ENCODE results near the gene SUMO4. TPM values are rescaled to one million over a fixed set of nuclear protein-coding genes. Genes with fewer than 3 reads are reported as not detected.
"Not testable (repeated sequence)": the region's sequence is repeated elsewhere in the genome, so short reads cannot be mapped to it uniquely, and the experiment has no call there.

SUMO4 gene
- total RNA-seq, 6 donors from 2014 or later, result 1.9 to 8.4 (median 3.5) TPM

DNA sequence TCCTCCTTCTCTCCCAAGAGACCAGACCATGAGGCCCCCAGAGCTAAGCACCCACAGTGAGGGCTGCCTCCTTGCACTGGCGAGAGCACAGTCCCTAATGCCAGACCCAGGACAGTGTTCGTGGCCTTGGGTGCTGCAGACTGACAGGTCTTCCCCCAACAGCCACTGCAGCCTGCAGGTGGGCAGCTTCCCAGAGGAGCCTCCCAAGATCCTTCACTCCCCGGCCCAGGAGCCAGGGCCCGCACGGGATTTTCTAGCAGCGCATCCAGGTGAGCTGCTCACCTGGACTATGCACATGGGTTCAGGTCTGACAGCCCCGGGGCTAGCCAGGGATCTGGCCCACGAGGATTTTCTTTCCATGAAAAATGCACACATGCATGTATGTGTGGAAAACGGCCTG is 41.7 kb downstream of the SUMO4 start:
- no peak for TF ChIP-seq POLR2A (IDR thresholded peaks at IDR 0.05)
- TF ChIP-seq, protein P1, sequence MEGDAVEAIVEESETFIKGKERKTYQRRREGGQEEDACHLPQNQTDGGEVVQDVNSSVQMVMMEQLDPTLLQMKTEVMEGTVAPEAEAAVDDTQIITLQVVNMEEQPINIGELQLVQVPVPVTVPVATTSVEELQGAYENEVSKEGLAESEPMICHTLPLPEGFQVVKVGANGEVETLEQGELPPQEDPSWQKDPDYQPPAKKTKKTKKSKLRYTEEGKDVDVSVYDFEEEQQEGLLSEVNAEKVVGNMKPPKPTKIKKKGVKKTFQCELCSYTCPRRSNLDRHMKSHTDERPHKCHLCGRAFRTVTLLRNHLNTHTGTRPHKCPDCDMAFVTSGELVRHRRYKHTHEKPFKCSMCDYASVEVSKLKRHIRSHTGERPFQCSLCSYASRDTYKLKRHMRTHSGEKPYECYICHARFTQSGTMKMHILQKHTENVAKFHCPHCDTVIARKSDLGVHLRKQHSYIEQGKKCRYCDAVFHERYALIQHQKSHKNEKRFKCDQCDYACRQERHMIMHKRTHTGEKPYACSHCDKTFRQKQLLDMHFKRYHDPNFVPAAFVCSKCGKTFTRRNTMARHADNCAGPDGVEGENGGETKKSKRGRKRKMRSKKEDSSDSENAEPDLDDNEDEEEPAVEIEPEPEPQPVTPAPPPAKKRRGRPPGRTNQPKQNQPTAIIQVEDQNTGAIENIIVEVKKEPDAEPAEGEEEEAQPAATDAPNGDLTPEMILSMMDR (IDR thresholded peaks at IDR 0.05), result no peak
- TF ChIP-seq POLR2AphosphoS5 (IDR thresholded peaks at IDR 0.05), result no peak
- TF ChIP-seq EP300 (IDR thresholded peaks at IDR 0.05), result no peak
- Histone ChIP-seq H3K4me1 (no peaks in the 10 kb centered on the region), H3K27ac (no peak overlapping the region), H3K4me3 (no peak overlapping the region), H3K36me3 (no peaks in the 10 kb centered on the region), H3K9me3 (no peaks in the 10 kb centered on the region), H3K27me3 (no peaks in the 10 kb centered on the region)
- WGBS, 2 donors, result 85 to 89% methylated on average over 3 to 8 of the region's 9 CpGs
- ATAC-seq (ENCODE audit: low FRiP score in 2 of 2) (no peak), DNase-seq (no peak)

DNA sequence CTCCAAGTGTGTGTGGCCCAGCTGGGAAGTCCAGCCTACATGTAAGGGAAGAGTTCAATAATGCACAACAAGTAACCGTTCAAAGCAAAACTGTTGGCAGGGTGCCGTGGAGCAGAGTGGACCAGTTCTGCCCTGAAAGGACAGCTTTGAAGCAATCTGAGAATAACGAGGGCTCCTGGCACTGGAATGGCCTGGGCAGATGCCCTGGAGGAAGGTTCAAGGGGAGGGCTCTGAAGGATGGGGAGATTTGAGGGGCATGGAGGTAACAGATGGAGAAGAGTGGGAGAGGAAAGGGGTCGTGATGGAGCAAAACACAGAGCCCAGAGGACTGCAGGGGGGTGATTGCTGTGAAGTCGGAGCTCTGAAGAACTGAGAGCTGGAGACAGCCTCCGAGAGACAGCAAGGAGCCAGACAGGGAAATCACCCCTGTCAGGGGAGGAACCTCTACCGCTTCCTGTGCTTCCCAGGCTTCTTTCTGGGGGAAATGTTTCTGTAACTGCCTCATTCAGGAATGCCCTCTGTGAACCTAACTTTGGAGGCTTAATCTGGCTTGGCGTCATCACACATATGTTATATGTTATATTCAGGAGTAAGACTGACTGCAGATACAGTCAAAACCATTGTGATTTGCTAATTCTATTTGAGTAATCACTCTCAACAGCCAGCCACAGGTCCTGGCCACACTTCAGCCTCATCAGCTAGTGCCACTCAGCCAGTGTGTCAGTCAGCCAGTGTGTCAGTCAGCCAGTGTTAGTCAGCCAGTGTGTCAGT is 43.5 kb downstream of the SUMO4 start:
- Histone ChIP-seq H3K4me3 (no peak overlapping the region), H3K27ac (no peak overlapping the region), H3K9me3 (no peaks in the 10 kb centered on the region), H3K4me1 (no peaks in the 10 kb centered on the region), H3K27me3 (no peaks in the 10 kb centered on the region), H3K36me3 (no peaks in the 10 kb centered on the region)
- ATAC-seq (ENCODE audit: low FRiP score in 2 of 2) (no peak), DNase-seq (no peak)
- WGBS, 2 donors, result 63 to 66% methylated on average over 8 of the region's 8 CpGs
- TF ChIP-seq EP300 (IDR thresholded peaks at IDR 0.05), result no peak
- TF ChIP-seq, protein P1 (IDR thresholded peaks at IDR 0.05), result no peak
- TF ChIP-seq POLR2AphosphoS5 (IDR thresholded peaks at IDR 0.05), result no peak
- TF ChIP-seq POLR2A (IDR thresholded peaks at IDR 0.05), result no peak

DNA sequence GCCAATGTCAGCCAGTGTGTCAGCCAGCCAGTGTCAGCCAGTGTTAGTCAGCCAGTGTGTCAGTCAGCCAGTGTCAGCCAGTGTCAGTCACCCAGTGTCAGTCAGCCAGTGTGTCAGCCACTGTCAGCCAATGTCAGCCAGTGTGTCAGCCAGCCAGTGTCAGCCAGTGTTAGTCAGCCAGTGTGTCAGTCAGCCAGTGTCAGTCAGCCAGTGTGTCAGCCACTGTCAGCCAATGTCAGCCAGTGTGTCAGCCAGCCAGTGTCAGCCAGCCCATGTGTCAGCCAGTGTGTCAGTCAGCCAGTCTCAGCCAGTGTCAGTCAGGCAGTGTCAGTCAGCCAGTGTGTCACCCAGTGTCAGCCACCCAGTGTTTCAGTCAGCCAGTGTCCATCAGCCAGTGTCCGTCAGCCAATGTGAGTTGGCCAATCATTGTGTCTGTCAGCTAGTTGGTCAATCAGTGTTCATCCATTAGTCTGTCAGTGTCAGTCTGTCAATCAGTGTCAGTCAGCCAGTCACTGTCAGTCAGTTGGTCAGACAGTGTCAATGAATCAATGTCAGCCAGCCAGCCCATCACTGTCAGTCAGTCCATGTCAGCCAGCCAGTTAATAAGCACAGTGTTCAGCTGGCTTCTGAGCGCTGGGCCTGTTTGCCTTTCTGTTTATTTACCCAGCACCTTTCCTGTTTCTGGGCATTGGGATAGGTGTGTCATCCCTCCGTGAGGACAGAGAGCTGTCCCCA is 44.5 kb downstream of the SUMO4 start:
- 50 to 73% methylated on average over 2 to 3 of the region's 3 CpGs for WGBS, 2 donors
- not testable (repeated sequence) for DNase-seq; H3K27ac ChIP-seq; ATAC-seq (ENCODE audit: low FRiP score in 2 of 2); H3K36me3 ChIP-seq; H3K4me1 ChIP-seq; H3K9me3 ChIP-seq; H3K4me3 ChIP-seq; H3K27me3 ChIP-seq

DNA sequence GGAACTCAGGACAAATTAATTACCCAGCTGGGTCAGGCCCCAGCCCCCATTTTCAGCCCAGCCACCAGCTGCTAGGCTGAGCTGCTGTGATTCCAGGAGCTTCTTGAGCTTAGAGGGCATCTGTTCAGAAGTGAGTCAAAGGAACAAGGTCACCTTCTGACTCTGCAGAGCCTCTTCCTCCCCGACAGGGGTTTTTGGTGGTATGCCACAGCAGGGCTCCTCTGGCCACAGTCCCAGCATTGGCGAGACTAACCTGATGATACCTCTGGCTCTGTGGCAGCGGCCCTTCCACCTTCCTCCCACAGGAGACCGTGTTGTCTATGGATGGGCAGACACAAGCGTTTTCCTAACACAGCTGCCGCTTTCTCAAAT is 45.0 kb downstream of the SUMO4 start:
- TF ChIP-seq POLR2AphosphoS5 (IDR thresholded peaks at IDR 0.05) (no peak), EP300 (IDR thresholded peaks at IDR 0.05) (no peak), POLR2A (IDR thresholded peaks at IDR 0.05) (no peak)
- H3K4me3 ChIP-seq, result no peak overlapping the region
- no peak for ATAC-seq (ENCODE audit: low FRiP score in 2 of 2)
- H3K27ac ChIP-seq, result no peak overlapping the region
- peaks cover 0 to 2% (median under 1%) of the 10 kb centered on the region in 4 donors for H3K4me1 ChIP-seq
- 85 to 96% methylated on average over 4 to 6 of the region's 6 CpGs for WGBS, 2 donors
- DNase-seq, result no peak
- no peaks in the 10 kb centered on the region for H3K36me3 ChIP-seq
- H3K27me3 ChIP-seq, result no peaks in the 10 kb centered on the region
- no peaks in the 10 kb centered on the region for H3K9me3 ChIP-seq

DNA sequence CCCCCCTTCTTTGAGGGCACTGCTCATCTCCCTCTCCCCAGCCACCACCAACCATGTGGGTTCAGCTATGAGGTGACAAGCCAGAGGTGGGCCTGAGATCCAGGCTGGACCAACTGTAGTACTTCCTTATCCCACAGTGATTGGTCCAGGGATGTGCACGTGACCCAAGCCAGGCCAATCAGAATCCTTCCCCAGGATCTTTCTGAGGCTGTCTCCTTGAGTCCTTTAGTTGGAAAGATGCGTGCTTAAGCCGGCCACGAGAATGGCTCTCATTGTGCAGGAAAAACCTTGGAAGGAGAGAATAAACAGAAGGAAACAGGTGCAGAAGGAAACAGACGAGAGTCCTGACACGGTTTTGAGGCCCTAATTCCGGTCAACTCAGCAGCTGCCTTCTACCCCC is 45.5 kb downstream of the SUMO4 start:
- ATAC-seq (ENCODE audit: low FRiP score in 2 of 2) (no peak), DNase-seq (no peak)
- Histone ChIP-seq H3K4me1 (peaks cover 3 to 7% (median 5%) of the 10 kb centered on the region in 4 donors), H3K9me3 (no peaks in the 10 kb centered on the region), H3K4me3 (no peak overlapping the region), H3K27ac (no peak overlapping the region), H3K27me3 (peaks cover 0 to 2% (median 0%) of the 10 kb centered on the region in 4 donors), H3K36me3 (no peaks in the 10 kb centered on the region)
- TF ChIP-seq EP300 (IDR thresholded peaks at IDR 0.05) (no peak), POLR2AphosphoS5 (IDR thresholded peaks at IDR 0.05) (no peak), POLR2A (IDR thresholded peaks at IDR 0.05) (no peak)
- TF ChIP-seq, protein P1 (IDR thresholded peaks at IDR 0.05), result no peak
- 89 to 93% methylated on average over 7 of the region's 7 CpGs for WGBS, 2 donors
